K562 (cell line): ENCODE data around the gene TMEM132C. TPM values are rescaled to one million over a fixed set of nuclear protein-coding genes. Genes with fewer than 3 reads are reported as not detected.

ENCODE experiments used
- ATAC-seq: fragments of 200-7000 bp; cut with Tn5 transposase; 3 replicates; pipeline ENCODE4 v1.9.1; 2020; ENCODE audit warnings: moderate library complexity
- BruUV-seq: library from RNA; stranded (reverse); fragments of 400-500 nt; replicated peaks from 2 replicates; lab custom pipeline; 2021; lab: Mats Ljungman, UMichigan
- CTCF ChIA-PET: fragments of 300-600 bp; formaldehyde crosslinking; extraction: SDS; loops from one replicate; lab custom pipeline; 2021; ENCODE audit warnings: low intra/inter-chr PET ratio; lab: Yijun Ruan, JAX
- POLR2A ChIA-PET: fragments of 300-600, 350-650 bp; sonication (Branson Sonifier 250); formaldehyde crosslinking; extraction: SDS; loops from one replicate; lab custom pipeline; 2021; ENCODE audit warnings: antibody characterized with exemption, inconsistent platforms; lab: Yijun Ruan, JAX
- DNase-seq, 4 experiments: peaks; one replicate each; pipeline versions ENCODE4 v3.0.0 to v3.0.0-alpha.2; 2011 to 2018; ENCODE audit warnings: low spot score in 3 of 4, mixed read lengths in 3 of 4; ENCODE audit errors: extremely low read depth in 1 of 4
- FAIRE-seq: peaks from 2 replicates; lab custom pipeline; 2011; peaks lifted over from hg19 to GRCh38; lab: Jason Lieb, UNC
- H2AFZ ChIP-seq: 2 replicates; pipeline ENCODE4 v1.6.0; 2011; ENCODE audit warnings: low read depth, low read length, control low read depth, inconsistent platforms
- H3K27ac ChIP-seq: fragments of 200-600 bp; 3 replicates; pipeline ENCODE4 v1.8.0; 2011; ENCODE audit warnings: low read depth, mild to moderate bottlenecking, control low read depth, inconsistent platforms, low read length, moderate library complexity, mixed read lengths; ENCODE audit errors: extremely low read depth
- H3K27me3 ChIP-seq, 2 experiments: fragments of 300-600 bp in 1 of 2; 2 replicates in 1 of 2; 3 replicates in 1 of 2; pipeline versions ENCODE4 v1.6.0 to v1.8.0; 2011; ENCODE audit warnings: inconsistent platforms in 2 of 2, low read length in 2 of 2, mild to moderate bottlenecking in 1 of 2, mixed read lengths in 1 of 2, moderate library complexity in 1 of 2; ENCODE audit not compliant: control insufficient read depth in 2 of 2, insufficient read depth in 2 of 2
- H3K36me3 ChIP-seq: fragments of 300-600 bp; 3 replicates; pipeline ENCODE4 v1.8.0; 2011; ENCODE audit warnings: mild to moderate bottlenecking, low read length, inconsistent platforms; ENCODE audit not compliant: control insufficient read depth, insufficient read depth
- H3K4me1 ChIP-seq, 2 experiments: fragments of 200-600 bp in 1 of 2; replicated peaks in 1 of 2; 2 replicates in 1 of 2; 3 replicates in 1 of 2; pipeline versions ENCODE4 v1.5.1 to v1.8.0; 2011; ENCODE audit warnings: inconsistent platforms in 2 of 2, low read length in 2 of 2, mild to moderate bottlenecking in 1 of 2, mixed read lengths in 1 of 2, moderate library complexity in 1 of 2; ENCODE audit not compliant: control insufficient read depth in 2 of 2, insufficient read depth in 2 of 2
- H3K4me2 ChIP-seq: 2 replicates; pipeline ENCODE4 v1.6.1; 2011; ENCODE audit warnings: low read length, control low read depth, inconsistent platforms, mixed read lengths; ENCODE audit not compliant: insufficient read depth
- H3K4me3 ChIP-seq: fragments of 200-600 bp; sonication (generic), shearing (Covaris generic); 2 replicates; pipeline ENCODE4 v1.5.1; 2016; ENCODE audit warnings: control low read depth, inconsistent platforms
- H3K79me2 ChIP-seq: fragments of 200-600 bp; 3 replicates; pipeline ENCODE4 v1.8.0; 2011; ENCODE audit warnings: low read length, inconsistent platforms; ENCODE audit not compliant: control insufficient read depth, insufficient read depth
- H3K9ac ChIP-seq, 2 experiments: 2 replicates each; pipeline versions ENCODE4 v1.6.0 to v1.6.1; 2011; ENCODE audit warnings: low read depth in 2 of 2, low read length in 2 of 2, control low read depth in 1 of 2, inconsistent platforms in 1 of 2, mild to moderate bottlenecking in 1 of 2, mixed read lengths in 1 of 2; ENCODE audit not compliant: insufficient read depth in 1 of 2
- H3K9me1 ChIP-seq: one replicate; pipeline ENCODE4 v1.6.0; 2011; ENCODE audit warnings: inconsistent platforms, mild to moderate bottlenecking, low read length, moderate library complexity; ENCODE audit not compliant: control insufficient read depth, insufficient read depth
- H3K9me3 ChIP-seq: replicated peaks from 2 replicates; pipeline ENCODE4 v1.5.1; 2011; ENCODE audit warnings: low read depth, low read length, inconsistent platforms; ENCODE audit not compliant: control insufficient read depth, insufficient read depth
- H4K20me1 ChIP-seq: replicated peaks from 2 replicates; pipeline ENCODE4 v1.6.1; 2011; ENCODE audit warnings: low read length, inconsistent platforms, mixed read lengths; ENCODE audit not compliant: control insufficient read depth, insufficient read depth
- DIDO1 ChIP-seq: fragments of 450-650 bp; IDR thresholded peaks from 2 replicates; pipeline ENCODE4 v1.6.1; 2016; ENCODE audit warnings: low read depth, missing biosample characterization, missing genetic modification characterization
- GABPA ChIP-seq: fragments of 200-800 bp; sonication (Bioruptor generic); conservative IDR thresholded peaks from 2 replicates; pipeline ENCODE4 v1.6.1; 2016; ENCODE audit warnings: low read depth, missing genetic modification characterization, missing compliant biosample characterization
- GTF2E2 ChIP-seq: fragments of 200-800 bp; sonication (Bioruptor generic); IDR thresholded peaks from 2 replicates; pipeline ENCODE4 v1.6.1; 2016; ENCODE audit warnings: missing genetic modification characterization, missing compliant biosample characterization
- MEF2D ChIP-seq: conservative IDR thresholded peaks from 2 replicates; pipeline ENCODE4 v1.6.1; 2016; ENCODE audit warnings: low read depth, missing genetic modification characterization, missing compliant biosample characterization
- MXD1 ChIP-seq: fragments of 250-450 bp; sonication (Bioruptor Pico); IDR thresholded peaks from 2 replicates; pipeline ENCODE4 v1.8.0; 2021; ENCODE audit warnings: borderline replicate concordance, mild to moderate bottlenecking, moderate library complexity; ENCODE audit not compliant: poor library complexity, severe bottlenecking
- NFE2 ChIP-seq: IDR thresholded peaks from 2 replicates; pipeline ENCODE4 v1.6.1; 2014; ENCODE audit warnings: antibody characterized with exemption, low read depth
- NR1H2 ChIP-seq: sonication (generic); formaldehyde crosslinking; IDR thresholded peaks from 2 replicates; pipeline ENCODE4 v1.4.0; 2020; ENCODE audit warnings: mild to moderate bottlenecking, missing genetic modification reagents
- SP1 ChIP-seq: sonication (generic); formaldehyde crosslinking; IDR thresholded peaks from 2 replicates; pipeline ENCODE4 v1.8.1; 2022; ENCODE audit warnings: mild to moderate bottlenecking, missing genetic modification reagents
- STAT6 ChIP-seq: sonication (generic); formaldehyde crosslinking; IDR thresholded peaks from 2 replicates; pipeline ENCODE4 v1.8.1; 2023; ENCODE audit warnings: mild to moderate bottlenecking, missing genetic modification reagents
- TCF3 ChIP-seq: sonication (generic); formaldehyde crosslinking; IDR thresholded peaks from 2 replicates; pipeline ENCODE4 v1.4.0; 2020; ENCODE audit warnings: mild to moderate bottlenecking, missing genetic modification reagents
- VEZF1 ChIP-seq: fragments of 200-800 bp; sonication (Bioruptor generic); IDR thresholded peaks from 2 replicates; pipeline ENCODE4 v1.6.1; 2017; ENCODE audit warnings: missing genetic modification characterization, missing compliant biosample characterization
- XRCC4 ChIP-seq: IDR thresholded peaks from one replicate; pipeline ENCODE4 v1.6.1; 2011; ENCODE audit not compliant: insufficient read depth, insufficient read length; ENCODE audit errors: extremely low read depth
- ZBTB17 ChIP-seq: fragments of 450-650 bp; formaldehyde crosslinking; IDR thresholded peaks from 2 replicates; pipeline ENCODE4 v1.4.0; 2020; ENCODE audit warnings: mild to moderate bottlenecking
- ZBTB49 ChIP-seq: sonication (generic); formaldehyde crosslinking; IDR thresholded peaks from 2 replicates; pipeline ENCODE4 v1.8.0; 2022; ENCODE audit warnings: missing genetic modification reagents, mild to moderate bottlenecking, borderline replicate concordance
- ZNF146 ChIP-seq: IDR thresholded peaks from one replicate; pipeline ENCODE4 v1.6.1; 2018; ENCODE audit warnings: missing compliant biosample characterization; ENCODE audit not compliant: unreplicated experiment
- ZSCAN32 ChIP-seq: fragments of 450-650 bp; formaldehyde crosslinking; IDR thresholded peaks from 2 replicates; pipeline ENCODE4 v1.4.0; 2020; ENCODE audit warnings: mild to moderate bottlenecking, moderate library complexity
- ZZZ3 ChIP-seq: fragments of 450-650 bp; IDR thresholded peaks from 2 replicates; pipeline ENCODE4 v1.6.1; 2016; ENCODE audit warnings: antibody characterized with exemption, mild to moderate bottlenecking, moderate library complexity
- WGBS: fragments of 100-300 bp; shearing (Covaris generic); methylation state at CpG from one replicate; pipeline ENCODE4 v1.1.6; 2016; ENCODE audit warnings: low coverage, mixed read lengths; ENCODE audit not compliant: insufficient coverage; ENCODE audit errors: missing lambda C conversion rate; 5-methylcytosine and 5-hydroxymethylcytosine counted together
- in situ Hi-C: fragments of 300-500 bp; cut with MboI; formaldehyde crosslinking; loops from 4 replicates; pipeline ENCODE4 v1.15.0; 2018; ENCODE audit warnings: inconsistent platforms, mixed read lengths
- intact Hi-C: fragments of 100-400 bp; cut with micrococcal nuclease; formaldehyde crosslinking; loops from 2 replicates; pipeline ENCODE4 v1.14.2; 2022
- polyA plus RNA-seq, 8 experiments: library from polyadenylated mRNA; depleted of rRNA in 4 of 8; stranded (reverse) in 5 of 8; unstranded in 3 of 8; fragments of >200 nt; fragmentation: Nextera tagmentation in 2 of 8; fragmentation: Illumina TruSeq in 1 of 8; extraction: Ambion mirVana in 2 of 8; extraction: Trizol in 1 of 8; gene quantifications; 2 replicates each; pipeline versions ENCODE4 v1.2.1 to v1.2.3, GENCODE V29; 2011 to 2014; ENCODE audit warnings: inconsistent platforms in 1 of 8, missing spikeins in 1 of 8
- total RNA-seq, 7 experiments: library from RNA; depleted of rRNA in 6 of 7; stranded (reverse); fragments of >200 nt in 6 of 7; fragmentation: Illumina TruSeq in 2 of 7; extraction: Trizol in 2 of 7; gene quantifications; 2 replicates each; pipeline versions ENCODE4 v1.2.1 to v1.2.3, GENCODE V29; 2011 to 2021; ENCODE audit warnings: low replicate concordance in 1 of 7

The TMEM132C gene
- total and polyA plus RNA-seq, 9 of the 15 experiments (the other 6 are each of a cell fraction or from before 2014, with no cell fraction given), result not detected

- Histone ChIP-seq H3K79me2 (no peaks in the 10 kb centered on the region), H3K36me3 (no peaks in the 10 kb centered on the region), H3K4me2 (no peak overlapping the region), H3K27ac (no peak overlapping the region), H3K4me3 (no peak overlapping the region), H3K9ac (no peak overlapping the region), H3K9me3 (no peaks in the 10 kb centered on the region), H3K27me3 (no peaks in the 10 kb centered on the region), H3K4me1 (no peaks in the 10 kb centered on the region), H2AFZ (no peak overlapping the region), H3K9me1 (no peaks in the 10 kb centered on the region), H4K20me1 (no peaks in the 10 kb centered on the region)
- in situ Hi-C loops, result no loop called here
- DNase-seq, result no peak
- no peak for FAIRE-seq
- ChIA-PET CTCF (no interaction called here), POLR2A (no interaction called here)
- intact Hi-C loops, result no loop called here
- 0% methylated on average over 6 of the region's 6 CpGs for WGBS
- ATAC-seq, result no peak
- no TSS peak for BruUV-seq
- TF ChIP-seq GTF2E2 (no peak), TCF3 (CRISPR knock-in tag) (no peak), ZZZ3 (no peak), MEF2D (tag) (no peak), ZBTB17 (CRISPR knock-in tag) (no peak), ZBTB49 (CRISPR knock-in tag) (no peak), NFE2 (no peak), DIDO1 (tag) (no peak), XRCC4 (no peak), STAT6 (CRISPR knock-in tag) (no peak), MXD1 (CRISPR knock-in tag) (no peak), ZNF146 (CRISPR knock-in tag) (no peak), GABPA (tag) (no peak), VEZF1 (CRISPR knock-in tag) (no peak), ZSCAN32 (CRISPR knock-in tag) (no peak), SP1 (CRISPR knock-in tag) (no peak), NR1H2 (no peak)
Observed at GRCh38 chr12:128228581-128228980, 38.4 kb upstream of the TMEM132C start.
